Prostate gland (tissue), 2 donors: ENCODE results near the gene SCRG1. TPM values are rescaled to one million over a fixed set of nuclear protein-coding genes. Genes with fewer than 3 reads are reported as not detected.

Source experiments
- DNase-seq: peaks from one replicate; pipeline ENCODE4 v3.0.0-alpha.2; 2019; ENCODE audit warnings: low spot score
- H3K27ac ChIP-seq, 2 donors: fragments of 200-600 bp; sonication (generic); 2 replicates each; pipeline ENCODE4 v1.5.1; 2017 to 2019
- H3K27me3 ChIP-seq: fragments of 200-600 bp; sonication (generic); replicated peaks from 2 replicates; pipeline ENCODE4 v1.5.1; 2019; ENCODE audit not compliant: insufficient read depth
- H3K36me3 ChIP-seq, 2 donors: fragments of 200-600 bp; sonication (generic); 1 replicate in 1 of 2; 2 replicates in 1 of 2; pipeline versions ENCODE4 v1.5.1 to v1.8.1; 2017 to 2019
- H3K4me1 ChIP-seq: fragments of 200-600 bp; sonication (generic); replicated peaks from 2 replicates; pipeline ENCODE4 v1.5.1; 2019
- H3K4me3 ChIP-seq, 2 donors: fragments of 200-600 bp; sonication (generic); 2 replicates each; pipeline ENCODE4 v1.5.1; 2017 to 2019
- H3K9me3 ChIP-seq: fragments of 200-600 bp; sonication (generic); 2 replicates; pipeline ENCODE4 v1.5.1; 2017
- POLR2A ChIP-seq: fragments of 450-650 bp; IDR thresholded peaks from one replicate; pipeline ENCODE4 v1.6.1; 2016; ENCODE audit warnings: antibody characterized with exemption, mild to moderate bottlenecking
- POLR2AphosphoS5 ChIP-seq: sonication (generic); formaldehyde crosslinking; IDR thresholded peaks from one replicate; pipeline ENCODE4 v1.6.1; 2017; ENCODE audit warnings: antibody characterized with exemption
- WGBS: methylation state at CpG from one replicate; pipeline ENCODE4 v1.1.5; 2018; 5-methylcytosine and 5-hydroxymethylcytosine counted together
- intact Hi-C: fragments of 100-400 bp; cut with DNase I; formaldehyde crosslinking; loops from one replicate; pipeline ENCODE4 v1.14.2; 2022
- total RNA-seq, 2 donors: library from RNA; depleted of rRNA; stranded (reverse); fragments of >200 nt; gene quantifications; one replicate each; pipeline ENCODE4 v1.1.0, GENCODE V29; 2016
- TF ChIP-seq, protein P1 (sequence below), 4 experiments: fragments of 200-600 bp in 2 of 4; fragments of 450-650 bp in 2 of 4; sonication (generic) in 2 of 4; IDR thresholded peaks; 1 replicate in 3 of 4; 2 replicates in 1 of 4; pipeline ENCODE4 v1.5.1; 2016 to 2019; ENCODE audit warnings: antibody characterized with exemption in 4 of 4, mild to moderate bottlenecking in 2 of 4, moderate library complexity in 2 of 4

SCRG1 gene
- total RNA-seq, 2 donors from 2014 or later = 0.14 to 15.1 TPM

DNA sequence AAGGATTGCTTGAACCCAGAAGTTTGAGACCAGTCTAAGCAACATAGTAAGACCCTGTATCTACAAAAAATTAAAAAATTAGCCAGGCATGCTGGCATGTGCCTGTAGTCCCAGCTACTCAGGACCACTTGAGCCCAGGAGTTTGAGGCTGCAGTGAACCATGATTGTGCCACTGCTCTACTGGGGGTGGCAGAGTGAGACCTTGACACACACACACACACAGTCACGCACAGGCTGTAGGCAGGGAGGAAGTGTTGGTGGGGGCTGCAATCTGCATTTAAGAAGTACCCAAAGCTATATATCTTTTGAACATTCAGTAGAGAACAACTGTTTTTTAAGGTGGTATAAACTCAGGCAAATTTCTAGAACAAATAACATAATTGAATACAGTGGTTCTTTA is 7.2 kb downstream of the SCRG1 start:
- WGBS = 100% methylated on average over 1 of the region's 1 CpG
- Histone ChIP-seq H3K27ac (no peak overlapping the region), H3K27me3 (no peaks in the 10 kb centered on the region), H3K36me3 (no peaks in the 10 kb centered on the region), H3K4me1 (no peaks in the 10 kb centered on the region), H3K4me3 (no peak overlapping the region), H3K9me3 (no peaks in the 10 kb centered on the region)
- TF ChIP-seq, protein P1, sequence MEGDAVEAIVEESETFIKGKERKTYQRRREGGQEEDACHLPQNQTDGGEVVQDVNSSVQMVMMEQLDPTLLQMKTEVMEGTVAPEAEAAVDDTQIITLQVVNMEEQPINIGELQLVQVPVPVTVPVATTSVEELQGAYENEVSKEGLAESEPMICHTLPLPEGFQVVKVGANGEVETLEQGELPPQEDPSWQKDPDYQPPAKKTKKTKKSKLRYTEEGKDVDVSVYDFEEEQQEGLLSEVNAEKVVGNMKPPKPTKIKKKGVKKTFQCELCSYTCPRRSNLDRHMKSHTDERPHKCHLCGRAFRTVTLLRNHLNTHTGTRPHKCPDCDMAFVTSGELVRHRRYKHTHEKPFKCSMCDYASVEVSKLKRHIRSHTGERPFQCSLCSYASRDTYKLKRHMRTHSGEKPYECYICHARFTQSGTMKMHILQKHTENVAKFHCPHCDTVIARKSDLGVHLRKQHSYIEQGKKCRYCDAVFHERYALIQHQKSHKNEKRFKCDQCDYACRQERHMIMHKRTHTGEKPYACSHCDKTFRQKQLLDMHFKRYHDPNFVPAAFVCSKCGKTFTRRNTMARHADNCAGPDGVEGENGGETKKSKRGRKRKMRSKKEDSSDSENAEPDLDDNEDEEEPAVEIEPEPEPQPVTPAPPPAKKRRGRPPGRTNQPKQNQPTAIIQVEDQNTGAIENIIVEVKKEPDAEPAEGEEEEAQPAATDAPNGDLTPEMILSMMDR (IDR thresholded peaks at IDR 0.05) = no peak
- TF ChIP-seq POLR2AphosphoS5 = no peak
- TF ChIP-seq POLR2A = no peak
- no peak for DNase-seq
- intact Hi-C loops = no loop called here

DNA sequence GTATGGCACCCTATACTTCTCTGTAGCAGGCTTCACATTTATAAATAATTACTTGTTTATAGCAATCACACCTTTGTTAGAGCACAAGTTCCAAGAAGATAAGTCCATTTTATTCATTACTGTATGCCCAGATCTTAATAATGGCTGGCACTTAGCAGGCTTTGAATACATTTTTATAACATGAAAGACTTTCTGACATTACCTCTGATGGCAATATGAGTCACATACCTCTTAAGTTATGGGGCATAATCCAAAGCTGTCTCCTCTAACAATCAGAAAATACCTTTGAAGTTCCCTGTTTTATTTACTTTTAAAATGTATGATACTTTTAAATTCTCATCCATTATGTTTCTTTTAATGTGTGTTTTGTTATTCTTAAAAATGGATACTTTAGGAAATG is 12.2 kb downstream of the SCRG1 start:
- no peak overlapping the region for H3K27ac ChIP-seq
- DNase-seq = no peak
- no peak overlapping the region for H3K4me3 ChIP-seq
- intact Hi-C loops = no loop called here
- no peak for TF ChIP-seq POLR2AphosphoS5
- TF ChIP-seq, protein P1 (IDR thresholded peaks at IDR 0.05) = no peak
- TF ChIP-seq POLR2A = no peak
- no peaks in the 10 kb centered on the region for H3K36me3 ChIP-seq
- no peaks in the 10 kb centered on the region for H3K9me3 ChIP-seq
- no peaks in the 10 kb centered on the region for H3K4me1 ChIP-seq
- H3K27me3 ChIP-seq = no peaks in the 10 kb centered on the region

DNA sequence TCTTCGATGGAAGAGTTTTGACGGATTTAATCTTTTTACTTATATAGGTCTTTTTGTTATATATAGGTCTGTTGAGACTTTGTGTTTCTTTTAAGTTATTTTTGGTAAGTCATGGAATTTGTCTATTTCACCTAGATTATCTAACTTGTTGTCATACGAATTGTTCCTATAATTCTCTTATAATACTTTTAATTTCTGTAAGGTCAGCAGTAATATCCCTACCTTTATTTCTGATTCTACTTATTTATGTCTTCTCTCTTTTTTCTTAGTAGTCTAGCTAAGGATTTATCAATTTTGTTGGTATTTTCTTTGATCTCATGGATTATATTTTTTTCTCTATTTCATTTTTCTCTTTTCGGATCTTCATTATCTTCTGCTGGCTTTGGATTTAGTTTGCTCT is 16.6 kb downstream of the SCRG1 start:
- Histone ChIP-seq H3K27me3 (no peaks in the 10 kb centered on the region), H3K4me3 (no peak overlapping the region), H3K9me3 (no peaks in the 10 kb centered on the region), H3K36me3 (no peaks in the 10 kb centered on the region), H3K4me1 (no peaks in the 10 kb centered on the region), H3K27ac (no peak overlapping the region)
- DNase-seq = no peak
- WGBS = 97% methylated on average over 4 of the region's 4 CpGs
- intact Hi-C loops = no loop called here
- TF ChIP-seq POLR2A (no peak), POLR2AphosphoS5 (no peak)
- TF ChIP-seq, protein P1 (IDR thresholded peaks at IDR 0.05) = no peak

DNA sequence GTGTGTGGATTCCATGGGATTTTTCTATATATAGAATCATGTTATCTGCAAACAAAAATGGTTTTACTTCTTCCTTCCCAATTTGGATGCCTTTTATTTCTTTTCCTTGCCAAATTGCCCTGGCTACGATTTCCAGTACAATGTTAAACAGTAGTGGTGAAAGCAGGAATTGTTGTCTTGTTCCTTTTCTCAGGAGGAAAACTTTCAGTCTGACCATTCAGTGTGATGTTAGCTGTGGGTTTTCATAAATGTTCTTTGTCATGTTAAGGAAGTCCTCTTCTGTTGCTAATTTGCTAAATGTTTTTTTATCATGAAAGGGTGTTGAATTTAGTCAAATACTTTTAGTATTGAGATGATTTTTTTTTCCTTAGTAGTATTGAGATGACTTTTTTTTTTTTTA is 17.3 kb downstream of the SCRG1 start:
- no peak for DNase-seq
- WGBS = 41% methylated on average over 1 of the region's 1 CpG
- Histone ChIP-seq H3K27ac (no peak overlapping the region), H3K9me3 (no peaks in the 10 kb centered on the region), H3K4me3 (no peak overlapping the region), H3K36me3 (no peaks in the 10 kb centered on the region), H3K4me1 (no peaks in the 10 kb centered on the region), H3K27me3 (no peaks in the 10 kb centered on the region)
- TF ChIP-seq, protein P1 (IDR thresholded peaks at IDR 0.05) = no peak
- TF ChIP-seq POLR2A = no peak
- no peak for TF ChIP-seq POLR2AphosphoS5
- intact Hi-C loops = no loop called here

DNA sequence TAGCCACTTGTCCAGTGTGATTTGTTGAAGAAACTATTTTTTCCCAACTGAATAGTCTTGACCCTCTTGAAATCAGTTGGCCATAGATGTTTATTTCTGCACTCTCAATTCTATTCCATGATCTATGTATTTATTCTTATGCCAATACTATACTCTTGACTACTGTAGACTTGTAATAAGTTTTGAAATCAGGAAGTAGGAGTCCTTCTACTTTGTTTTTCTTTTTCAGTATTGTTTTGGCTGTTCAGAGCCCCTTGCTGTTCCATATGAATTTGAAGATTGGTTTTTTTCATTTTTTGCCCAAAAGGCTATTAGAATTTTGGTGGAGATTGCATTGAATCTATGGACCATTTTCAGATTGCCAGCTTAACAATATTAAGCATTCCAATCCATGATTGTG is 17.9 kb downstream of the SCRG1 start:
- no peak for TF ChIP-seq POLR2A
- no peak for DNase-seq
- intact Hi-C loops = no loop called here

More for the DNA sequence above, 17.9 kb downstream of the SCRG1 start:
- H3K4me1 ChIP-seq = no peaks in the 10 kb centered on the region
- H3K4me3 ChIP-seq = no peak overlapping the region
- H3K36me3 ChIP-seq = no peaks in the 10 kb centered on the region
- H3K27me3 ChIP-seq = no peaks in the 10 kb centered on the region
- H3K27ac ChIP-seq = no peak overlapping the region
- no peaks in the 10 kb centered on the region for H3K9me3 ChIP-seq
